Measurements from ENCODE around the gene PGF. TPM values are rescaled to one million over a fixed set of nuclear protein-coding genes. Genes with fewer than 3 reads are reported as not detected.

The PGF gene
- total and polyA plus RNA-seq, 2 of the 13 experiments (the other 11 are each of a cell fraction or from before 2014, with no cell fraction given) = 10.7 to 27.5 TPM

DNA sequence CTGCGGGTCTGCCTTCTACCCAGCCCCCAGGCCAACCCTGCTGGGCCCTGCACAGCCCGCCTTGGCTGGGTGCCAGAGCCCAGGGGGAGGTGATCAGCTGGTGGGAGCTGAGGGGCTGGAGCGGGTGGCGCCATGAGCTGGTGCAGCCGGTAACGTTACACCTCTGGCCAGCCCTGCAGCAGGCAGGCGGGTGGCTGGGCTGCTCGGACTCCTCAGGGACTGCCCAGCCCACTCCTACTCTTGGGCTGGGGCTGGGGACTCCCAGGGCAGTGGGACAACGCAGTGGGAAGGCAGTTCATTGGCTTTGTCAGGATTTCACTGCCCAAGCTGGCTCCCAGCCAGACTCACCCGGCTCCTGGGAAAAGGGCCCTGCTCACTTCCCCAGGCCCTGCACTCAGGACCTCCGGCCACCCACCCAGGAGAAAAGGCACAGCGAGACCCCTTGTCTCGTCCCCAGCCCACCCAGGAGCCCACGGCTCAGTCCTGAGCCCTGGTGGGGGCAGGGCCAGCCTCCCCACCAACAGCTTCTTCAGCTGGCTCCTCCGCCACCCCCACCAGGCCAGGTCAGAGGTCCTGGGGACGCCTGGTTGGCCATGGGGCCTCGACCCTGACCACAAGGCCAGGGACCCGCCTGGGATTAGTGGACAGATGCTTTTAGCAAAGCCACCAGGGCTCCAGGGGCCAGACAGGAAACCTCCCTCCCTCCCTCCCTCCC is 1.0 kb downstream of the PGF start (continued):
- TF ChIP-seq ZBTB40 (IDR thresholded peaks at IDR 0.05) = no peak
- TF ChIP-seq ZBTB40 (CRISPR knock-in tag; IDR thresholded peaks at IDR 0.05) = no peak
- TF ChIP-seq SETDB1 (CRISPR knock-in tag; IDR thresholded peaks at IDR 0.05; ENCODE audit: borderline replicate concordance) = no peak
- no peak for TF ChIP-seq RFXANK (CRISPR knock-in tag; IDR thresholded peaks at IDR 0.05)
- no peak for TF ChIP-seq USF2 (IDR thresholded peaks at IDR 0.05; ENCODE audit: low read depth, low read length)
- no peak for TF ChIP-seq USF2 (CRISPR knock-in tag; IDR thresholded peaks at IDR 0.05; ENCODE audit: borderline replicate concordance)
- TF ChIP-seq ZNF788 (CRISPR knock-in tag; IDR thresholded peaks at IDR 0.05; ENCODE audit: borderline replicate concordance) = 0 out of 2 replicates have a peak, but pooled peaks have one; percentile 46
- no peak for TF ChIP-seq SP5 (CRISPR knock-in tag; IDR thresholded peaks at IDR 0.05; ENCODE audit: borderline replicate concordance, low read depth)
- TF ChIP-seq RXRA (CRISPR knock-in tag; IDR thresholded peaks at IDR 0.05) = no peak; the same call in 1 of the 2 replicates
- no peak for TF ChIP-seq NONO (IDR thresholded peaks at IDR 0.05)
- 0 out of 2 replicates have a peak, but pooled peaks have one; percentile 32 for TF ChIP-seq NONO (CRISPR knock-in tag; conservative IDR thresholded peaks at IDR 0.05)
- peak; percentile 15; the same call in 1 of the 2 replicates for TF ChIP-seq THAP11 (CRISPR knock-in tag; IDR thresholded peaks at IDR 0.05)
- 0 out of 2 replicates have a peak, but pooled peaks have one; percentile 25 for TF ChIP-seq PCBP1 (IDR thresholded peaks at IDR 0.05; ENCODE audit: borderline replicate concordance, low read depth, low read length)
- TF ChIP-seq ZNF430 (CRISPR knock-in tag; IDR thresholded peaks at IDR 0.05) = no peak
- peak; percentile 5; the same call in 1 of the 2 replicates for TF ChIP-seq ZNF792 (CRISPR knock-in tag; IDR thresholded peaks at IDR 0.05)
- TF ChIP-seq FOSL2 (CRISPR knock-in tag; IDR thresholded peaks at IDR 0.05) = 0 out of 2 replicates have a peak, but pooled peaks have one; percentile 4
- TF ChIP-seq FOXK1 (CRISPR knock-in tag; IDR thresholded peaks at IDR 0.05; ENCODE audit: borderline replicate concordance, low read depth) = no peak
